Activated CD4-positive, alpha-beta T cell treated with anti-CD3 and anti-CD28 coated beads, Interleukin-2, amount 10 ng/mL, durations not matched to agents 24 days and 14 days (primary cell): Measurements from ENCODE around the gene AKAP1. TPM values are rescaled to one million over a fixed set of nuclear protein-coding genes. Genes with fewer than 3 reads are reported as not detected.
"Not testable (repeated sequence)": the region's sequence is repeated elsewhere in the genome, so short reads cannot be mapped to it uniquely, and the experiment has no call there.

Experiments used
- DNase-seq: peaks from one replicate; pipeline ENCODE4 v3.0.0; 2022
- H3K27ac Mint-ChIP-seq: one replicate; pipeline ENCODE4 v1.8.0; 2022; ENCODE audit warnings: mild to moderate bottlenecking, mixed read lengths
- H3K27me3 Mint-ChIP-seq: one replicate; pipeline ENCODE4 v1.8.0; 2022; ENCODE audit warnings: mixed read lengths
- H3K36me3 Mint-ChIP-seq: one replicate; pipeline ENCODE4 v1.8.0; 2022; ENCODE audit warnings: low read depth, mild to moderate bottlenecking, mixed read lengths
- H3K4me1 Mint-ChIP-seq: one replicate; pipeline ENCODE4 v1.8.0; 2021; ENCODE audit warnings: mixed read lengths
- H3K4me3 Mint-ChIP-seq: one replicate; pipeline ENCODE4 v1.8.0; 2022; ENCODE audit warnings: mild to moderate bottlenecking, moderate library complexity, mixed read lengths
- H3K9me3 Mint-ChIP-seq: one replicate; pipeline ENCODE4 v1.8.0; 2021; ENCODE audit warnings: mixed read lengths
- intact Hi-C: fragments of 100-400 bp; cut with micrococcal nuclease; formaldehyde crosslinking; loops from one replicate; pipeline ENCODE4 v1.15.1; 2023
- total RNA-seq: library from RNA; stranded (reverse); gene quantifications from 2 replicates; pipeline ENCODE4 v1.2.3, GENCODE V29; 2022

AKAP1 gene
- total RNA-seq, 1 donor from 2014 or later = 54.6 TPM

- peak overlapping the region; percentile 73 for H3K27ac Mint-ChIP-seq
- peaks cover 45% of the 10 kb centered on the region for H3K4me1 Mint-ChIP-seq
- DNase-seq = peak; percentile 90
- H3K27me3 Mint-ChIP-seq = peaks cover 8% of the 10 kb centered on the region
- peaks cover 13% of the 10 kb centered on the region for H3K36me3 Mint-ChIP-seq
- H3K9me3 Mint-ChIP-seq = no peaks in the 10 kb centered on the region
- intact Hi-C loops = loop anchor here (1.0 to 5.0 kb wide), 7 partner anchors 39 to 1432 kb away; partner anchors contain the start of genes C17orf67, DGKE, DYNLL2 and SCPEP1
- peak overlapping the region; percentile 90 for H3K4me3 Mint-ChIP-seq
Observed at GRCh38 chr17:57085448-57086068, 512 bp downstream of the AKAP1 start.

GRCh38 chr17:57086069-57086930 lies 1.3 kb downstream of the AKAP1 start:
- Mint-ChIP-seq H3K9me3 (no peaks in the 10 kb centered on the region), H3K27ac (peak overlapping the region; percentile 73), H3K4me1 (peaks cover 43% of the 10 kb centered on the region), H3K27me3 (peaks cover 4% of the 10 kb centered on the region), H3K36me3 (peaks cover 13% of the 10 kb centered on the region), H3K4me3 (peak overlapping the region; percentile 90)
- intact Hi-C loops = loop anchor here (1.0 to 5.0 kb wide), 4 partner anchors 108 to 1431 kb away; partner anchors contain the start of genes C17orf67, DGKE, SCPEP1 and TRIM25
- peak; percentile 78 for DNase-seq

- Mint-ChIP-seq H3K4me3 (no peak overlapping the region), H3K36me3 (peaks cover 13% of the 10 kb centered on the region), H3K27ac (no peak overlapping the region), H3K4me1 (peaks cover 40% of the 10 kb centered on the region), H3K27me3 (no peaks in the 10 kb centered on the region), H3K9me3 (no peaks in the 10 kb centered on the region)
- no peak for DNase-seq
- intact Hi-C loops = loop anchor here (5.0 kb wide), 3 partner anchors 176 to 1429 kb away; partner anchors contain the start of genes C17orf67, DGKE and TRIM25
Observed at GRCh38 chr17:57088298-57088697, 3.3 kb downstream of the AKAP1 start.

- no peak overlapping the region for H3K27ac Mint-ChIP-seq
- no peaks in the 10 kb centered on the region for H3K9me3 Mint-ChIP-seq
- intact Hi-C loops = loop anchor here (5.0 kb wide), 3 partner anchors 177 to 1428 kb away; partner anchors contain the start of genes C17orf67, DGKE and TRIM25
- H3K4me1 Mint-ChIP-seq = peaks cover 33% of the 10 kb centered on the region
- no peak for DNase-seq
- no peaks in the 10 kb centered on the region for H3K27me3 Mint-ChIP-seq
- H3K4me3 Mint-ChIP-seq = no peak overlapping the region
- peaks cover 15% of the 10 kb centered on the region for H3K36me3 Mint-ChIP-seq
Observed at GRCh38 chr17:57089391-57089790, 4.3 kb downstream of the AKAP1 start.

- Mint-ChIP-seq H3K36me3 (peaks cover 15% of the 10 kb centered on the region), H3K4me3 (no peak overlapping the region), H3K27me3 (no peaks in the 10 kb centered on the region), H3K9me3 (no peaks in the 10 kb centered on the region), H3K4me1 (peaks cover 30% of the 10 kb centered on the region), H3K27ac (no peak overlapping the region)
- DNase-seq = no peak
- intact Hi-C loops = no loop called here
Observed at GRCh38 chr17:57090560-57091185, 5.6 kb downstream of the AKAP1 start.

- peaks cover 29% of the 10 kb centered on the region for H3K4me1 Mint-ChIP-seq
- H3K36me3 Mint-ChIP-seq = peaks cover 14% of the 10 kb centered on the region
- H3K4me3 Mint-ChIP-seq = no peak overlapping the region
- no peak overlapping the region for H3K27ac Mint-ChIP-seq
- no peaks in the 10 kb centered on the region for H3K27me3 Mint-ChIP-seq
- no peak for DNase-seq
- intact Hi-C loops = no loop called here
- H3K9me3 Mint-ChIP-seq = no peaks in the 10 kb centered on the region
Observed at GRCh38 chr17:57091186-57091618, 6.2 kb downstream of the AKAP1 start.

GRCh38 chr17:57092171-57092570 lies 7.1 kb downstream of the AKAP1 start:
- H3K4me1 Mint-ChIP-seq = peaks cover 19% of the 10 kb centered on the region
- no peaks in the 10 kb centered on the region for H3K27me3 Mint-ChIP-seq
- no peak for DNase-seq
- no peak overlapping the region for H3K4me3 Mint-ChIP-seq
- no peaks in the 10 kb centered on the region for H3K9me3 Mint-ChIP-seq
- H3K27ac Mint-ChIP-seq = no peak overlapping the region
- H3K36me3 Mint-ChIP-seq = peaks cover 13% of the 10 kb centered on the region
- intact Hi-C loops = no loop called here

- no peak for DNase-seq
- Mint-ChIP-seq H3K27me3 (no peaks in the 10 kb centered on the region), H3K36me3 (peaks cover 8% of the 10 kb centered on the region), H3K9me3 (no peaks in the 10 kb centered on the region), H3K4me1 (peaks cover 13% of the 10 kb centered on the region), H3K27ac (no peak overlapping the region), H3K4me3 (no peak overlapping the region)
- intact Hi-C loops = no loop called here
Observed at GRCh38 chr17:57092779-57093178, 7.7 kb downstream of the AKAP1 start.

GRCh38 chr17:57096472-57097202 lies 11.6 kb downstream of the AKAP1 start:
- Mint-ChIP-seq H3K36me3 (peaks cover 2% of the 10 kb centered on the region), H3K4me1 (peaks cover 6% of the 10 kb centered on the region), H3K9me3 (no peaks in the 10 kb centered on the region), H3K27ac (no peak overlapping the region), H3K27me3 (no peaks in the 10 kb centered on the region), H3K4me3 (no peak overlapping the region)
- no peak for DNase-seq
- intact Hi-C loops = no loop called here

GRCh38 chr17:57097832-57098421 lies 12.9 kb downstream of the AKAP1 start:
- Mint-ChIP-seq H3K36me3 (peaks cover 2% of the 10 kb centered on the region), H3K27me3 (no peaks in the 10 kb centered on the region), H3K27ac (no peak overlapping the region), H3K4me3 (no peak overlapping the region), H3K9me3 (no peaks in the 10 kb centered on the region), H3K4me1 (peaks cover 8% of the 10 kb centered on the region)
- no peak for DNase-seq
- intact Hi-C loops = no loop called here

- H3K9me3 Mint-ChIP-seq = no peaks in the 10 kb centered on the region
- no peaks in the 10 kb centered on the region for H3K27me3 Mint-ChIP-seq
- intact Hi-C loops = no loop called here
- H3K4me3 Mint-ChIP-seq = no peak overlapping the region
- H3K36me3 Mint-ChIP-seq = no peaks in the 10 kb centered on the region
- no peak overlapping the region for H3K27ac Mint-ChIP-seq
- no peak for DNase-seq
- H3K4me1 Mint-ChIP-seq = peaks cover 7% of the 10 kb centered on the region
Observed at GRCh38 chr17:57099165-57099564, 14.1 kb downstream of the AKAP1 start.

GRCh38 chr17:57102122-57102521 lies 17.1 kb downstream of the AKAP1 start:
- intact Hi-C loops = no loop called here
- no peak for DNase-seq
- peaks cover 7% of the 10 kb centered on the region for H3K4me1 Mint-ChIP-seq
- no peaks in the 10 kb centered on the region for H3K9me3 Mint-ChIP-seq
- no peaks in the 10 kb centered on the region for H3K36me3 Mint-ChIP-seq
- no peaks in the 10 kb centered on the region for H3K27me3 Mint-ChIP-seq
- H3K27ac Mint-ChIP-seq = no peak overlapping the region
- H3K4me3 Mint-ChIP-seq = no peak overlapping the region

GRCh38 chr17:57102660-57103059 lies 17.6 kb downstream of the AKAP1 start:
- H3K27me3 Mint-ChIP-seq, H3K4me3 Mint-ChIP-seq, H3K4me1 Mint-ChIP-seq, H3K36me3 Mint-ChIP-seq, H3K27ac Mint-ChIP-seq, H3K9me3 Mint-ChIP-seq, DNase-seq, intact Hi-C loops: not testable (repeated sequence)
